OCI-LY7 (cell line): ENCODE measurements around the gene CFAP70. TPM values are rescaled to one million over a fixed set of nuclear protein-coding genes. Genes with fewer than 3 reads are reported as not detected.
A peak's percentile ranks its signal among the peaks of the same experiment; 100 is the strongest.
"Not testable (repeated sequence)": the region's sequence is repeated elsewhere in the genome, so short reads cannot be mapped to it uniquely, and the experiment has no call there.

ENCODE experiments used
- BruUV-seq: library from RNA; stranded (reverse); fragments of 400-500 nt; replicated peaks from 2 replicates; lab custom pipeline; 2021; lab: Mats Ljungman, UMichigan
- CTCF ChIA-PET: fragments of 300-600 bp; sonication (Branson Sonifier 250); formaldehyde crosslinking; loops from one replicate; lab custom pipeline; 2022; ENCODE audit warnings: antibody characterized with exemption; ENCODE audit not compliant: unreplicated experiment; lab: Charles Lee
- POLR2A ChIA-PET: fragments of 300-600 bp; sonication (Branson Sonifier 250); formaldehyde crosslinking; loops from one replicate; lab custom pipeline; 2022; ENCODE audit warnings: antibody characterized with exemption; lab: Charles Lee
- DNase-seq: peaks from one replicate; pipeline ENCODE4 v3.0.0-alpha.2; 2015; ENCODE audit warnings: low spot score
- H2AFZ ChIP-seq: fragments of 200-600 bp; sonication (generic), shearing (Covaris generic); 2 replicates; pipeline ENCODE4 v1.6.1; 2014; ENCODE audit warnings: mild to moderate bottlenecking, antibody characterized with exemption, low read length, moderate library complexity
- H3K27ac ChIP-seq: fragments of 200-600 bp; sonication (generic); 2 replicates; pipeline ENCODE4 v1.5.1; 2014; ENCODE audit warnings: mixed run types, low read depth, mild to moderate bottlenecking, moderate library complexity, low read length, inconsistent platforms; ENCODE audit not compliant: poor library complexity, severe bottlenecking
- H3K36me3 ChIP-seq: fragments of 200-600 bp; sonication (generic); 2 replicates; pipeline ENCODE4 v1.6.1; 2014; ENCODE audit warnings: mild to moderate bottlenecking, antibody characterized with exemption, low read length, moderate library complexity, mixed read lengths; ENCODE audit not compliant: insufficient read depth
- H3K4me1 ChIP-seq: fragments of 200-600 bp; sonication (generic); 2 replicates; pipeline ENCODE4 v1.5.1; 2014; ENCODE audit warnings: mild to moderate bottlenecking, low read length; ENCODE audit not compliant: insufficient read depth, poor library complexity, severe bottlenecking
- H3K4me2 ChIP-seq: fragments of 200-600 bp; sonication (generic); 2 replicates; pipeline ENCODE4 v1.6.1; 2014; ENCODE audit warnings: mild to moderate bottlenecking, low read length
- H3K4me3 ChIP-seq: fragments of 200-600 bp; sonication (generic); 2 replicates; pipeline ENCODE4 v1.5.1; 2014; ENCODE audit warnings: mild to moderate bottlenecking, low read depth, low read length; ENCODE audit not compliant: poor library complexity, severe bottlenecking
- H3K79me2 ChIP-seq: fragments of 200-600 bp; sonication (generic); 2 replicates; pipeline ENCODE4 v1.6.1; 2016; ENCODE audit warnings: low read depth, mild to moderate bottlenecking, low read length, moderate library complexity, mixed read lengths; ENCODE audit not compliant: insufficient read depth
- H3K9me2 ChIP-seq: fragments of 200-600 bp; sonication (generic); 2 replicates; pipeline ENCODE4 v1.6.1; 2016; ENCODE audit warnings: mild to moderate bottlenecking, low read length, mixed read lengths; ENCODE audit not compliant: insufficient read depth
- H3K9me3 ChIP-seq: fragments of 200-600 bp; sonication (generic); 2 replicates; pipeline ENCODE4 v1.6.1; 2014; ENCODE audit warnings: mild to moderate bottlenecking, mixed run types, low read length, mixed read lengths
- H4K20me1 ChIP-seq: fragments of 200-600 bp; sonication (generic); 2 replicates; pipeline ENCODE4 v1.6.1; 2014; ENCODE audit warnings: mild to moderate bottlenecking, antibody characterized with exemption, low read length, moderate library complexity, mixed read lengths; ENCODE audit not compliant: insufficient read depth
- EZH2phosphoT487 ChIP-seq: fragments of 200-600 bp; sonication (generic); IDR thresholded peaks from 2 replicates; pipeline ENCODE4 v1.6.1; 2018; ENCODE audit warnings: low read depth, borderline replicate concordance, mild to moderate bottlenecking, mixed run types, antibody characterized with exemption, low read length, moderate library complexity, mixed read lengths
- intact Hi-C: fragments of 100-400 bp; cut with micrococcal nuclease; formaldehyde crosslinking; loops from one replicate; pipeline ENCODE4 v1.10.0; 2022; ENCODE audit not compliant: unreplicated experiment
- total RNA-seq, 2 experiments: library from RNA; depleted of rRNA in 1 of 2; stranded (reverse); fragments of >200 nt in 1 of 2; shearing (Covaris generic) in 1 of 2; gene quantifications; 2 replicates each; pipeline ENCODE4 v1.2.3, GENCODE V29; 2014 to 2022
- TF ChIP-seq, protein P1 (sequence below): fragments of 200-600 bp; sonication (generic); conservative IDR thresholded peaks from 2 replicates; pipeline ENCODE4 v1.5.1; 2014; ENCODE audit warnings: mild to moderate bottlenecking, antibody characterized with exemption, low read length, moderate library complexity, mixed read lengths

Gene CFAP70
- total RNA-seq, 2 experiments from 2014 or later = 1.1 to 1.9 TPM

DNA sequence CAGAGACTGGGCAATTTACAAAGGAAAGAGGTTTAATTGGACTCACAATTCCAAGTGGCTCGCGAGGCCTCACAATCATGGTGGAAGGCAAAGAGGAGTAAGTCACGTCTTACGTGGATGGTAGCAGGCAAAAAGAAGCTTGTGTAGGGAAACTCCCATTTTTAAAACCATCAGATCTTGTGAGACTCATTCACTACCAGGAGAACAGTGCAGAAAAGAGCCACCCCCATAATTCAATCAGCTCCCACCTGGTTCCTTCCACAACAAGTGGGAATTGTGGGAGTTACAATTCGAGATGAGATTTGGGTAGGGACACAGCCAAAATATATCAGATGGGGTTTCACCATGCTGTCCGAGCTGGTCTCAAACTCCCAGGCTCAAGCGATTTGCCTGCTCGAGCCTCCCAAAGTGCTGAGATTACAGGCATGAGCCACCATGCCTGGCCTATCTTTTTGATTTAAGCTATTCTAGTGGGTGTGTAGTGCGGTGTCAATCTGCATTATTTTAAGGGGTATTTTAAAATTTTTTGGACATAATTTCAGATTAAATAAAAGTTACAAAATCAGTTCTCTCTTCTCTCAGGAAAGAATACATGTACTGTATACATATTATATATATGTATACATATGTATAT is 97.2 kb downstream of the CFAP70 start:
- ChIA-PET CTCF (no interaction called here), POLR2A (interaction anchor here (0.6 kb wide), 1 partner anchor 166 kb away, joined by 3 read pairs; no protein-coding TSS in a partner anchor)
- Histone ChIP-seq H3K27ac (no peak overlapping the region), H4K20me1 (no peaks in the 10 kb centered on the region), H2AFZ (no peak overlapping the region), H3K4me3 (no peak overlapping the region), H3K4me2 (no peak overlapping the region), H3K9me2 (no peaks in the 10 kb centered on the region), H3K9me3 (peaks cover 17% of the 10 kb centered on the region; the same call in 1 of the 2 replicates), H3K4me1 (no peaks in the 10 kb centered on the region), H3K36me3 (no peaks in the 10 kb centered on the region), H3K79me2 (no peaks in the 10 kb centered on the region)
- DNase-seq = no peak
- TF ChIP-seq, protein P1, sequence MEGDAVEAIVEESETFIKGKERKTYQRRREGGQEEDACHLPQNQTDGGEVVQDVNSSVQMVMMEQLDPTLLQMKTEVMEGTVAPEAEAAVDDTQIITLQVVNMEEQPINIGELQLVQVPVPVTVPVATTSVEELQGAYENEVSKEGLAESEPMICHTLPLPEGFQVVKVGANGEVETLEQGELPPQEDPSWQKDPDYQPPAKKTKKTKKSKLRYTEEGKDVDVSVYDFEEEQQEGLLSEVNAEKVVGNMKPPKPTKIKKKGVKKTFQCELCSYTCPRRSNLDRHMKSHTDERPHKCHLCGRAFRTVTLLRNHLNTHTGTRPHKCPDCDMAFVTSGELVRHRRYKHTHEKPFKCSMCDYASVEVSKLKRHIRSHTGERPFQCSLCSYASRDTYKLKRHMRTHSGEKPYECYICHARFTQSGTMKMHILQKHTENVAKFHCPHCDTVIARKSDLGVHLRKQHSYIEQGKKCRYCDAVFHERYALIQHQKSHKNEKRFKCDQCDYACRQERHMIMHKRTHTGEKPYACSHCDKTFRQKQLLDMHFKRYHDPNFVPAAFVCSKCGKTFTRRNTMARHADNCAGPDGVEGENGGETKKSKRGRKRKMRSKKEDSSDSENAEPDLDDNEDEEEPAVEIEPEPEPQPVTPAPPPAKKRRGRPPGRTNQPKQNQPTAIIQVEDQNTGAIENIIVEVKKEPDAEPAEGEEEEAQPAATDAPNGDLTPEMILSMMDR = no peak
- no peak for TF ChIP-seq EZH2phosphoT487
- intact Hi-C loops = loop anchor here (10.0 kb wide), 1 partner anchor 263 kb away; no protein-coding TSS in a partner anchor
- BruUV-seq = no TSS peak

GRCh38 chr10:73258612-73259011 is 100.1 kb downstream of the CFAP70 start:
- intact Hi-C loops = not testable (repeated sequence)

DNA sequence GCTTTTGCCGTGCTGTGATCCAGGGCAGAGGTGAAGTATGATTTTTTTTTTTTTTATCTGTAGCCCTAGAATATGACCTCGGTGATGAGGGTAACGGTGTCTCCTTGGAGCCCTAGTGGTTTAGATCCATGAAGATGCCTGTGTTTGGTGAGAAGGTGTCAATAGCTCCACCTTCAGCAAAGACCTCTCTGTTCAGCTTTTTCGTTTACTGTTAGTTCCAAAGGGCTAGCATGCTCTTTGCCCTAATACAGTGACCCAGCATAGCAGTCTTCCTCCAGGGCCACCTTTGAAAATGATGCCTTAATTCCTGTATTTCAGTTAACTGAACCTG is 105.5 kb downstream of the CFAP70 start:
- H3K9me2 ChIP-seq = no peaks in the 10 kb centered on the region
- TF ChIP-seq, protein P1 = peak; percentile 69
- no peak for TF ChIP-seq EZH2phosphoT487
- peak overlapping the region; percentile 86 for H3K4me3 ChIP-seq
- no peaks in the 10 kb centered on the region for H3K9me3 ChIP-seq
- H3K79me2 ChIP-seq = peaks cover 58% of the 10 kb centered on the region
- POLR2A ChIA-PET = interaction anchor here (0.5 to 1.7 kb wide), 10 partner anchors 8 to 356 kb away, joined by 3 to 6 read pairs (median 3); no protein-coding TSS in a partner anchor
- peak overlapping the region; percentile 81; the same call in 1 of the 2 replicates for H2AFZ ChIP-seq
- peak overlapping the region; percentile 72 for H3K4me2 ChIP-seq
- CTCF ChIA-PET = no interaction called here
- BruUV-seq = no TSS peak
- intact Hi-C loops = loop anchor here (2.0 kb wide), 1 partner anchor 160 kb away; no protein-coding TSS in a partner anchor
- DNase-seq = peak; percentile 63
- no peaks in the 10 kb centered on the region for H4K20me1 ChIP-seq
- peaks cover 38% of the 10 kb centered on the region for H3K4me1 ChIP-seq
- H3K27ac ChIP-seq = peak overlapping the region; percentile 79
- peaks cover 37% of the 10 kb centered on the region for H3K36me3 ChIP-seq

More at GRCh38 chr10:73258612-73259011, 100.1 kb downstream of the CFAP70 start:
- peak; percentile 28 for DNase-seq
- H3K36me3 ChIP-seq, H3K4me1 ChIP-seq, H4K20me1 ChIP-seq, CTCF ChIA-PET, POLR2A ChIA-PET, H3K27ac ChIP-seq, H3K4me2 ChIP-seq, H3K9me2 ChIP-seq, H2AFZ ChIP-seq, BruUV-seq, H3K4me3 ChIP-seq, H3K79me2 ChIP-seq: not testable (repeated sequence)
- peaks cover 17% of the 10 kb centered on the region; the same call in 1 of the 2 replicates for H3K9me3 ChIP-seq
